Colonic mucosa (tissue), 4 donors: ENCODE results near the gene OTOS. TPM values are rescaled to one million over a fixed set of nuclear protein-coding genes. Genes with fewer than 3 reads are reported as not detected.

Experiments
- DNase-seq: peaks from one replicate; pipeline ENCODE4 v3.0.0-alpha.2; 2020
- H3K27ac ChIP-seq: fragments of 200-600 bp; one replicate; pipeline ENCODE4 v1.8.0; 2021
- H3K27me3 ChIP-seq: fragments of 200-600 bp; one replicate; pipeline ENCODE4 v1.8.0; 2021
- H3K36me3 ChIP-seq: fragments of 200-600 bp; one replicate; pipeline ENCODE4 v1.8.0; 2021
- H3K4me1 ChIP-seq: fragments of 200-600 bp; one replicate; pipeline ENCODE4 v1.8.0; 2021; ENCODE audit warnings: mild to moderate bottlenecking
- H3K4me3 ChIP-seq: fragments of 200-600 bp; one replicate; pipeline ENCODE4 v1.8.0; 2021
- H3K9ac ChIP-seq, 2 donors: one replicate each; pipeline ENCODE4 v1.7.0; 2013; ENCODE audit warnings: control low read depth in 2 of 2, low read depth in 2 of 2, low read length in 2 of 2
- H3K9me3 ChIP-seq: fragments of 200-600 bp; one replicate; pipeline ENCODE4 v1.8.0; 2021
- intact Hi-C: fragments of 100-400 bp; cut with DNase I; formaldehyde crosslinking; loops from one replicate; pipeline ENCODE4 v1.14.1; 2022
- total RNA-seq, 2 donors: library from RNA; stranded (reverse); fragmentation: NEBNext Ultra II Directional in 1 of 2; extraction: Animal tissue kit (Norgen Biotek cat#: 25700) in 1 of 2; gene quantifications; one replicate each; pipeline ENCODE4 v1.2.1, GENCODE V29; 2021
- TF ChIP-seq, protein P1 (sequence below): fragments of 200-600 bp; IDR thresholded peaks from one replicate; pipeline ENCODE4 v1.8.0; 2022; ENCODE audit warnings: antibody characterized with exemption, mild to moderate bottlenecking
- donor health status: healthy.
- donor health status: DM: no; HTN: no; CAD: no.
- donor health status: DM: no; HTN: no; CAD: no.

Gene OTOS
- total RNA-seq, 2 donors from 2014 or later = not detected

DNA sequence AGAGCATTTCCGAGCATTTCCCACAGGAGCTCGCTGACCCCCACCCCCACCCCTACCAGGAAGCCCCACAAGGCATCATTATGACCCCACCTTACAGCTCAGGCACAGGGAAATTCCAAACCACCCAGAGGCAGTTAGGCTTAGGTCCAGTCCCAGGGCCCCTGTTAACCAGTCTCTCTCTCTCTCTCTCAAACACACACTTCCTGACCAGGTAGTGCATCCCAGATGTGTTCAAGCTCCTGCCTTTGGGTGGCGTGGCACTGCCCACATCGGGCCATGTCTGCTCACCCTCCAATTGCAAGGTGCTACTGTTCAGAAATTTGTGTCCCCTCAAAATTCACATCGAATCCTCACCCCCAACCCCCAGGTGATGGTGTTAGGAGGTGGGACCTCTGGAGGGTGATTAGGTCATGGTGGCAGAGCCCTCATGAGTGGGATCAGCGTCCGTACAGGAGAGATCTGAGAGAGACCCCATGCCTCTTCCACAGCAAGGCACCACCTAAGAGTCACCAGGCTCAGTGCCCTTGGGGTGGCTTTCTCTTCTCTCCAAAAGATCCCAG lies 13.2 kb downstream of the OTOS start:
- Histone ChIP-seq H3K4me3 (no peak overlapping the region), H3K27me3 (no peaks in the 10 kb centered on the region), H3K9ac (no peak overlapping the region), H3K36me3 (peaks cover 3% of the 10 kb centered on the region), H3K27ac (no peak overlapping the region), H3K9me3 (no peaks in the 10 kb centered on the region), H3K4me1 (no peaks in the 10 kb centered on the region)
- no peak for DNase-seq
- TF ChIP-seq, protein P1, sequence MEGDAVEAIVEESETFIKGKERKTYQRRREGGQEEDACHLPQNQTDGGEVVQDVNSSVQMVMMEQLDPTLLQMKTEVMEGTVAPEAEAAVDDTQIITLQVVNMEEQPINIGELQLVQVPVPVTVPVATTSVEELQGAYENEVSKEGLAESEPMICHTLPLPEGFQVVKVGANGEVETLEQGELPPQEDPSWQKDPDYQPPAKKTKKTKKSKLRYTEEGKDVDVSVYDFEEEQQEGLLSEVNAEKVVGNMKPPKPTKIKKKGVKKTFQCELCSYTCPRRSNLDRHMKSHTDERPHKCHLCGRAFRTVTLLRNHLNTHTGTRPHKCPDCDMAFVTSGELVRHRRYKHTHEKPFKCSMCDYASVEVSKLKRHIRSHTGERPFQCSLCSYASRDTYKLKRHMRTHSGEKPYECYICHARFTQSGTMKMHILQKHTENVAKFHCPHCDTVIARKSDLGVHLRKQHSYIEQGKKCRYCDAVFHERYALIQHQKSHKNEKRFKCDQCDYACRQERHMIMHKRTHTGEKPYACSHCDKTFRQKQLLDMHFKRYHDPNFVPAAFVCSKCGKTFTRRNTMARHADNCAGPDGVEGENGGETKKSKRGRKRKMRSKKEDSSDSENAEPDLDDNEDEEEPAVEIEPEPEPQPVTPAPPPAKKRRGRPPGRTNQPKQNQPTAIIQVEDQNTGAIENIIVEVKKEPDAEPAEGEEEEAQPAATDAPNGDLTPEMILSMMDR = no peak
- intact Hi-C loops = no loop called here

DNA sequence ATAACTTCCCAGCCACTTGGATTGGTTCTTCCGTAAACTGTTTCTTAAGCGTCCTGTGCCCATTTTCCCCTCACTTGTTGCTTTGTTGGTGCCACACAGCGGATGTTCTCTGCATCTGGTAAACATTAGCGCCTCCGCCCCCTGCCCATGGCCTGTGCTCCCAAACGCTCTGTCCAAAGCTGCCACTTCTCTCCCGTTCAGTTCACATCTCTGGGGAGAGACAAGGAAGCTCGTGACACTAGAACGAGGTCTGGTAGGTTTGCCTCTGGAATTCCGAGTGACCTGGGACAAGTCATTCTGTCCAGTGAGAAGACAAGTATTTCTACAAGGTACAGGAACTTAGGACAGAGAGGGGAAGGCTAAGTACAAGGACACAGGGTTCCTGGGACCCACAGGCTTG lies 13.7 kb downstream of the OTOS start:
- Histone ChIP-seq H3K9me3 (no peaks in the 10 kb centered on the region), H3K4me3 (no peak overlapping the region), H3K27ac (no peak overlapping the region), H3K27me3 (no peaks in the 10 kb centered on the region), H3K36me3 (peaks cover 3% of the 10 kb centered on the region), H3K4me1 (no peaks in the 10 kb centered on the region), H3K9ac (no peak overlapping the region)
- TF ChIP-seq, protein P1 = no peak
- no peak for DNase-seq
- intact Hi-C loops = no loop called here

DNA sequence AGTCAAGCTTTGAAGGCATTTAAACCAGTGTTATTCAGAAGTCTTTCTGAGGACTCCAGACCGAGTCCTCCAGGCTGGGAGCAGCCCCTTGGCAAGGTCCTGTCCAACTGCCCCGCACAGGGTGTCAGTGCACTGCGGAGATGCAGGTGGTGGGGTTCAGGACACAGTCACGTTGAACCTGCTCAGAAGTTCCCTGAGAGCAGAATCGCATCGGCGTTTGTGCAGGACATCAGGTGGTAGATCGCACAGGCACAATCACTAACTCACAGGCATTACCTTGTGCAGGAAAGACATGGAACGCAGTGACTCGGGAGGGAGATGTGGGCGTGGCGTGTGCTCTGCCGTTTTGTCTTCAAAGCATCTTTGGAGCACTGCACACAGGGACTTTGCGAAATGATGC lies 14.7 kb downstream of the OTOS start:
- H3K36me3 ChIP-seq = no peaks in the 10 kb centered on the region
- H3K27me3 ChIP-seq = no peaks in the 10 kb centered on the region
- H3K9me3 ChIP-seq = no peaks in the 10 kb centered on the region
- TF ChIP-seq, protein P1 = no peak
- no peak for DNase-seq
- no peaks in the 10 kb centered on the region for H3K4me1 ChIP-seq
- H3K4me3 ChIP-seq = no peak overlapping the region
- H3K27ac ChIP-seq = no peak overlapping the region
- intact Hi-C loops = no loop called here
- no peak overlapping the region for H3K9ac ChIP-seq

DNA sequence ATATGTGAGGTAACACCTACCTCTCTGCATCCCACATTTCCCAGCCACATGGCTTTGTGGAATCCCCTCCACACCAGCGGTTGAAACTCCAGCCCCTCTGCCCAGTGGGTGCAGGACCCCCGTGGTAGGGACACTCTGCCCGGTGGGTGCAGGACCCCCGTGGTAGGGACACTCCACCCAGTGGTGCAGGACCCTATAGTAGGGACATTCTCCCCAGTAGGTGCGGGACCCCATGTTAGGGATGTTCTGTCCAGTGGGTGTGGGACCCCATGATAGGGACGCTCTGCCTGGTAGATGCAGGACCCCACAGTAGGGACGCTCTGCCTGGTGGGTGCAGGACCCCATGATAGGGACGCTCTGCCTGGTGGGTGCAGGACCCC lies 15.8 kb downstream of the OTOS start:
- TF ChIP-seq, protein P1 = no peak

DNA sequence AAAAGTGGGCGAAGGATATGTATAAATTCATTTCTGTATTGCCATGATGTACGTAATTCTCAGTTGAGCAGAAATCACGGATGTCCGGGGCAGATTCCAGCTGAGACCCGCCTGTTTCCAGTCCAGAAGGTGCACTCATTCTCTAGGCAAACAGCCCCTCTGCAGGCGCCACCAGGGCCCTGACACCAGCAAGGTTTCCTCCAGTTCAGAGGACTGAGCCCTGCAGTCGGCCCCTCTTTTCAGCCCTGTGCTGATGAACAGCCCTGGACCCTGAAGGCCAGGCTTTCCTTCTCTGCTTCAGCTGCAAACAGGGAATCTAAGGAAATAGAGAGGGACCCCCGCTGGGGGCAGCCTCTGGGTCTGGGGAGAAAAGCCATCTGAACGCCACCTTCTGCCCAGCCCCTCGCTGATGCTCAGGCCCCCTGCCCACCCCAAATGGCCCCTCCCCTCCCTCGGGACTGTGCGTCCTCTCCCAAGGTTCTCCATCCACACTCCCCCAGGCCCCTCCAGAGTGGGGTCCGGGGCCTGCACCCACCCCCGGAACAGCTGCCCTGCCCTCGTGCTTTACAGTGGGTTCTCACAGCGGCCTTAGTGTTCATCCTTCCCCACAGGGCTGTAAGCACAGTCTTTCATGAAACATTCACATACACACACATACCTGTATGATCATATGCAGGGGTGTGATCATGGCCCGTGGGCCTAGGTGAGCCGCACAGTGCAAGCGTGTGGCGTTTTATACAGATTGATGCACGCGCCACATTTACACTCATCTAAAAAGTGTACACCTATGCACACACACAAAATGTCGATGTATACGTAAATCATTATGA lies 16.4 kb downstream of the OTOS start:
- DNase-seq = no peak
- intact Hi-C loops = no loop called here

More for the DNA sequence above, 15.8 kb downstream of the OTOS start:
- H3K9me3 ChIP-seq = no peaks in the 10 kb centered on the region
- DNase-seq = no peak
- H3K4me3 ChIP-seq = no peak overlapping the region
- H3K4me1 ChIP-seq = no peaks in the 10 kb centered on the region
- no peak overlapping the region for H3K27ac ChIP-seq
- no peaks in the 10 kb centered on the region for H3K27me3 ChIP-seq
- intact Hi-C loops = no loop called here
- no peak overlapping the region for H3K9ac ChIP-seq
- H3K36me3 ChIP-seq = no peaks in the 10 kb centered on the region

More for the DNA sequence above, 16.4 kb downstream of the OTOS start:
- no peaks in the 10 kb centered on the region for H3K27me3 ChIP-seq
- TF ChIP-seq, protein P1 = no peak
- no peak overlapping the region for H3K27ac ChIP-seq
- H3K9me3 ChIP-seq = no peaks in the 10 kb centered on the region
- H3K4me1 ChIP-seq = no peaks in the 10 kb centered on the region
- H3K9ac ChIP-seq = no peak overlapping the region
- H3K4me3 ChIP-seq = no peak overlapping the region
- no peaks in the 10 kb centered on the region for H3K36me3 ChIP-seq
